Measurements from ENCODE around the gene CAMTA1.

The CAMTA1 gene

DNA sequence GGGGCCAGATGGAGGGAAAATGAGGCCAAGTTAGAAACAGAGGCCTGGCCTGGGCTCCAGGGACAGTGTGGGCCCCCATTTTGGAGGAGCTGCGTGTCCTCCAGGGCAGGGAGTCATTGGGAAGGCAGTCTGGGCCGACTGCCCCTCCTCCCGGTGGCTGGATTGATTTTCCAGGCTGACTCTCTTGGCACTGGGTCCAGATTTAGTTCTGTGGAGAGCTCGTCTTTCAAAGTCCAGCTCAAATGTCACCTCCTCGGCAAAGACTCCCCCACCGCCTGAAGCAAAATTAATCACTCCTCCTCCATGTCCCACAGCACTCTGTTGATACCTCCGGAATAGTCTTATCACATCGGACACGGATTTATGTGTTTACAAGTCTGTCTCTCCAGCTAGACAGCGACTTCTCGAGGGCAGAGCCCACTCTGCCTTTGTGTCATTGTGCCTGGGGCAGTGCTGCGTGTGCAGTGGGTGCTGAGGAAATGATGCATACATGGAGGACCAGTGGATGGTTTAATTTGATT lies 175.1 kb downstream of the CAMTA1 start (continued):
- TF ChIP-seq ZNF658 (tag by site-specific recombination; IDR thresholded peaks at IDR 0.05) (no peak), SCRT1 (tag by site-specific recombination; IDR thresholded peaks at IDR 0.05; ENCODE audit: borderline replicate concordance) (peak; percentile 82; the same call in 1 of the 2 replicates), SCRT2 (tag by site-specific recombination; IDR thresholded peaks at IDR 0.05) (peak; percentile 95), RBAK (tag by site-specific recombination; IDR thresholded peaks at IDR 0.05) (no peak), ZNF423 (tag by site-specific recombination; IDR thresholded peaks at IDR 0.05) (no peak), BCL11A (tag by site-specific recombination; IDR thresholded peaks at IDR 0.05; ENCODE audit: low read depth) (no peak), OSR2 (tag by site-specific recombination; IDR thresholded peaks at IDR 0.05) (peak; percentile 70; the same call in 1 of the 2 replicates), ZNF629 (tag by site-specific recombination; IDR thresholded peaks at IDR 0.05) (peak; percentile 86), ZSCAN16 (tag by site-specific recombination; IDR thresholded peaks at IDR 0.05) (no peak; the same call in 1 of the 2 replicates), ZSCAN30 (tag by site-specific recombination; IDR thresholded peaks at IDR 0.05) (no peak), ZFHX2 (tag by site-specific recombination; conservative IDR thresholded peaks at IDR 0.05) (peak; percentile 88), ZNF133 (tag by site-specific recombination; IDR thresholded peaks at IDR 0.05) (no peak), ZFP41 (tag by site-specific recombination; IDR thresholded peaks at IDR 0.05; ENCODE audit: borderline replicate concordance) (no peak), ZNF114 (tag by site-specific recombination; IDR thresholded peaks at IDR 0.05) (no peak), ZNF561 (tag by site-specific recombination; IDR thresholded peaks at IDR 0.05; ENCODE audit: borderline replicate concordance) (peak; percentile 73; the same call in 1 of the 2 replicates), SP3 (tag by site-specific recombination; IDR thresholded peaks at IDR 0.05) (no peak), ZBTB20 (tag by site-specific recombination; IDR thresholded peaks at IDR 0.05) (no peak), ZNF791 (tag by site-specific recombination; IDR thresholded peaks at IDR 0.05) (no peak), BCL11B (tag by site-specific recombination; IDR thresholded peaks at IDR 0.05; ENCODE audit: low read depth) (no peak), ZNF121 (tag by site-specific recombination; IDR thresholded peaks at IDR 0.05) (no peak), ZNF837 (tag by site-specific recombination; IDR thresholded peaks at IDR 0.05) (no peak), ZBTB48 (tag by site-specific recombination; IDR thresholded peaks at IDR 0.05) (no peak), ZNF184 (tag by site-specific recombination; IDR thresholded peaks at IDR 0.05) (no peak)
- TF ChIP-seq, protein P1, sequence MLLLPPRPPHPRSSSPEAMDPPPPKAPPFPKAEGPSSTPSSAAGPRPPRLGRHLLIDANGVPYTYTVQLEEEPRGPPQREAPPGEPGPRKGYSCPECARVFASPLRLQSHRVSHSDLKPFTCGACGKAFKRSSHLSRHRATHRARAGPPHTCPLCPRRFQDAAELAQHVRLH (tag by site-specific recombination; IDR thresholded peaks at IDR 0.05) = peak; percentile 47; the same call in 1 of the 2 replicates
- TF ChIP-seq, protein P2, sequence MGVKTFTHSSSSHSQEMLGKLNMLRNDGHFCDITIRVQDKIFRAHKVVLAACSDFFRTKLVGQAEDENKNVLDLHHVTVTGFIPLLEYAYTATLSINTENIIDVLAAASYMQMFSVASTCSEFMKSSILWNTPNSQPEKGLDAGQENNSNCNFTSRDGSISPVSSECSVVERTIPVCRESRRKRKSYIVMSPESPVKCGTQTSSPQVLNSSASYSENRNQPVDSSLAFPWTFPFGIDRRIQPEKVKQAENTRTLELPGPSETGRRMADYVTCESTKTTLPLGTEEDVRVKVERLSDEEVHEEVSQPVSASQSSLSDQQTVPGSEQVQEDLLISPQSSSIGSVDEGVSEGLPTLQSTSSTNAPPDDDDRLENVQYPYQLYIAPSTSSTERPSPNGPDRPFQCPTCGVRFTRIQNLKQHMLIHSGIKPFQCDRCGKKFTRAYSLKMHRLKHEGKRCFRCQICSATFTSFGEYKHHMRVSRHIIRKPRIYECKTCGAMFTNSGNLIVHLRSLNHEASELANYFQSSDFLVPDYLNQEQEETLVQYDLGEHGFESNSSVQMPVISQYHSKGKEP (tag by site-specific recombination; IDR thresholded peaks at IDR 0.05) = peak; percentile 32; the same call in 1 of the 2 replicates
- TF ChIP-seq, protein P3, sequence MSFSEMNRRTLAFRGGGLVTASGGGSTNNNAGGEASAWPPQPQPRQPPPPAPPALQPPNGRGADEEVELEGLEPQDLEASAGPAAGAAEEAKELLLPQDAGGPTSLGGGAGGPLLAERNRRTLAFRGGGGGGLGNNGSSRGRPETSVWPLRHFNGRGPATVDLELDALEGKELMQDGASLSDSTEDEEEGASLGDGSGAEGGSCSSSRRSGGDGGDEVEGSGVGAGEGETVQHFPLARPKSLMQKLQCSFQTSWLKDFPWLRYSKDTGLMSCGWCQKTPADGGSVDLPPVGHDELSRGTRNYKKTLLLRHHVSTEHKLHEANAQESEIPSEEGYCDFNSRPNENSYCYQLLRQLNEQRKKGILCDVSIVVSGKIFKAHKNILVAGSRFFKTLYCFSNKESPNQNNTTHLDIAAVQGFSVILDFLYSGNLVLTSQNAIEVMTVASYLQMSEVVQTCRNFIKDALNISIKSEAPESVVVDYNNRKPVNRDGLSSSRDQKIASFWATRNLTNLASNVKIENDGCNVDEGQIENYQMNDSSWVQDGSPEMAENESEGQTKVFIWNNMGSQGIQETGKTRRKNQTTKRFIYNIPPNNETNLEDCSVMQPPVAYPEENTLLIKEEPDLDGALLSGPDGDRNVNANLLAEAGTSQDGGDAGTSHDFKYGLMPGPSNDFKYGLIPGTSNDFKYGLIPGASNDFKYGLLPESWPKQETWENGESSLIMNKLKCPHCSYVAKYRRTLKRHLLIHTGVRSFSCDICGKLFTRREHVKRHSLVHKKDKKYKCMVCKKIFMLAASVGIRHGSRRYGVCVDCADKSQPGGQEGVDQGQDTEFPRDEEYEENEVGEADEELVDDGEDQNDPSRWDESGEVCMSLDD (tag by site-specific recombination; IDR thresholded peaks at IDR 0.05) = no peak
- TF ChIP-seq, protein P4, sequence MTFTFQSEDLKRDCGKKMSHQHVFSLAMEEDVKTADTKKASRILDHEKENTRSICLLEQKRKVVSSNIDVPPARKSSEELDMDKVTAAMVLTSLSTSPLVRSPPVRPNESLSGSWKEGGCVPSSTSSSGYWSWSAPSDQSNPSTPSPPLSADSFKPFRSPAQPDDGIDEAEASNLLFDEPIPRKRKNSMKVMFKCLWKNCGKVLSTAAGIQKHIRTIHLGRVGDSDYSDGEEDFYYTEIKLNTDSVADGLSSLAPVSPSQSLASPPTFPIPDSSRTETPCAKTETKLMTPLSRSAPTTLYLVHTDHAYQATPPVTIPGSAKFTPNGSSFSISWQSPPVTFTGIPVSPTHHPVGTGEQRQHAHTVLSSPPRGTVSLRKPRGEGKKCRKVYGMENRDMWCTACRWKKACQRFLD (tag by site-specific recombination; IDR thresholded peaks at IDR 0.05) = no peak
- TF ChIP-seq, protein P5, sequence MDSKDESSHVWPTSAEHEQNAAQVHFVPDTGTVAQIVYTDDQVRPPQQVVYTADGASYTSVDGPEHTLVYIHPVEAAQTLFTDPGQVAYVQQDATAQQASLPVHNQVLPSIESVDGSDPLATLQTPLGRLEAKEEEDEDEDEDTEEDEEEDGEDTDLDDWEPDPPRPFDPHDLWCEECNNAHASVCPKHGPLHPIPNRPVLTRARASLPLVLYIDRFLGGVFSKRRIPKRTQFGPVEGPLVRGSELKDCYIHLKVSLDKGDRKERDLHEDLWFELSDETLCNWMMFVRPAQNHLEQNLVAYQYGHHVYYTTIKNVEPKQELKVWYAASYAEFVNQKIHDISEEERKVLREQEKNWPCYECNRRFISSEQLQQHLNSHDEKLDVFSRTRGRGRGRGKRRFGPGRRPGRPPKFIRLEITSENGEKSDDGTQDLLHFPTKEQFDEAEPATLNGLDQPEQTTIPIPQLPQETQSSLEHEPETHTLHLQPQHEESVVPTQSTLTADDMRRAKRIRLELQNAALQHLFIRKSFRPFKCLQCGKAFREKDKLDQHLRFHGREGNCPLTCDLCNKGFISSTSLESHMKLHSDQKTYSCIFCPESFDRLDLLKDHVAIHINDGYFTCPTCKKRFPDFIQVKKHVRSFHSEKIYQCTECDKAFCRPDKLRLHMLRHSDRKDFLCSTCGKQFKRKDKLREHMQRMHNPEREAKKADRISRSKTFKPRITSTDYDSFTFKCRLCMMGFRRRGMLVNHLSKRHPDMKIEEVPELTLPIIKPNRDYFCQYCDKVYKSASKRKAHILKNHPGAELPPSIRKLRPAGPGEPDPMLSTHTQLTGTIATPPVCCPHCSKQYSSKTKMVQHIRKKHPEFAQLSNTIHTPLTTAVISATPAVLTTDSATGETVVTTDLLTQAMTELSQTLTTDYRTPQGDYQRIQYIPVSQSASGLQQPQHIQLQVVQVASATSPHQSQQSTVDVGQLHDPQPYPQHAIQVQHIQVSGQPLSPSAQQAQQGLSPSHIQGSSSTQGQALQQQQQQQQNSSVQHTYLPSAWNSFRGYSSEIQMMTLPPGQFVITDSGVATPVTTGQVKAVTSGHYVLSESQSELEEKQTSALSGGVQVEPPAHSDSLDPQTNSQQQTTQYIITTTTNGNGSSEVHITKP (tag by site-specific recombination; IDR thresholded peaks at IDR 0.05) = peak; percentile 84
- TF ChIP-seq, protein P6, sequence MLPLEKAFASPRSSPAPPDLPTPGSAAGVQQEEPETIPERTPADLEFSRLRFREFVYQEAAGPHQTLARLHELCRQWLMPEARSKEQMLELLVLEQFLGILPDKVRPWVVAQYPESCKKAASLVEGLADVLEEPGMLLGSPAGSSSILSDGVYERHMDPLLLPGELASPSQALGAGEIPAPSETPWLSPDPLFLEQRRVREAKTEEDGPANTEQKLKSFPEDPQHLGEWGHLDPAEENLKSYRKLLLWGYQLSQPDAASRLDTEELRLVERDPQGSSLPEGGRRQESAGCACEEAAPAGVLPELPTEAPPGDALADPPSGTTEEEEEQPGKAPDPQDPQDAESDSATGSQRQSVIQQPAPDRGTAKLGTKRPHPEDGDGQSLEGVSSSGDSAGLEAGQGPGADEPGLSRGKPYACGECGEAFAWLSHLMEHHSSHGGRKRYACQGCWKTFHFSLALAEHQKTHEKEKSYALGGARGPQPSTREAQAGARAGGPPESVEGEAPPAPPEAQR (tag by site-specific recombination; IDR thresholded peaks at IDR 0.05) = no peak
- TF ChIP-seq, protein P7, sequence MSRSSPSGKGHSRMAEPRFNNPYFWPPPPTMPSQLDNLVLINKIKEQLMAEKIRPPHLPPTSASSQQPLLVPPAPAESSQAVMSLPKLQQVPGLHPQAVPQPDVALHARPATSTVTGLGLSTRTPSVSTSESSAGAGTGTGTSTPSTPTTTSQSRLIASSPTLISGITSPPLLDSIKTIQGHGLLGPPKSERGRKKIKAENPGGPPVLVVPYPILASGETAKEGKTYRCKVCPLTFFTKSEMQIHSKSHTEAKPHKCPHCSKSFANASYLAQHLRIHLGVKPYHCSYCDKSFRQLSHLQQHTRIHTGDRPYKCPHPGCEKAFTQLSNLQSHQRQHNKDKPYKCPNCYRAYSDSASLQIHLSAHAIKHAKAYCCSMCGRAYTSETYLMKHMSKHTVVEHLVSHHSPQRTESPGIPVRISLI (tag by site-specific recombination; IDR thresholded peaks at IDR 0.05) = no peak

All from HEK293 (cell line).